HepG2 (cell line): ENCODE data around the gene GSTT2. TPM values are rescaled to one million over a fixed set of nuclear protein-coding genes. Genes with fewer than 3 reads are reported as not detected.
A peak's percentile ranks its signal among the peaks of the same experiment; 100 is the strongest.

Source experiments
- CHD4 ChIP-seq: fragments of 200-600 bp; sonication (generic); IDR thresholded peaks from 2 replicates; pipeline ENCODE4 v1.7.0; 2017; ENCODE audit warnings: mild to moderate bottlenecking, low read length, borderline replicate concordance
- GATAD2A ChIP-seq: IDR thresholded peaks from 2 replicates; pipeline ENCODE4 v1.6.1; 2016
- HDAC1 ChIP-seq: sonication (generic); formaldehyde crosslinking; IDR thresholded peaks from 2 replicates; pipeline ENCODE4 v1.5.1; 2020; ENCODE audit warnings: mild to moderate bottlenecking, missing genetic modification reagents
- IKZF4 ChIP-seq: sonication (generic); formaldehyde crosslinking; IDR thresholded peaks from 2 replicates; pipeline ENCODE4 v1.5.1; 2020; ENCODE audit warnings: borderline replicate concordance, mild to moderate bottlenecking, low read depth, missing genetic modification reagents; ENCODE audit errors: not compliant biosample characterization
- KLF13 ChIP-seq: sonication (generic); formaldehyde crosslinking; IDR thresholded peaks from 2 replicates; pipeline ENCODE4 v1.4.0; 2020; ENCODE audit warnings: mild to moderate bottlenecking, missing genetic modification reagents
- MED1 ChIP-seq: sonication (generic); formaldehyde crosslinking; IDR thresholded peaks from 2 replicates; pipeline ENCODE4 v1.4.0; 2020; ENCODE audit warnings: missing genetic modification reagents
- POLR2A ChIP-seq, 2 experiments: IDR thresholded peaks; 2 replicates each; pipeline ENCODE4 v1.6.1; 2011; ENCODE audit warnings: low read depth in 2 of 2, low read length in 2 of 2, mild to moderate bottlenecking in 1 of 2, moderate library complexity in 1 of 2; ENCODE audit not compliant: insufficient read depth in 1 of 2
- POLR2G ChIP-seq: fragments of 200-400 bp; formaldehyde crosslinking; IDR thresholded peaks from 2 replicates; pipeline ENCODE4 v1.6.1; 2018; ENCODE audit warnings: mild to moderate bottlenecking, low read depth, low read length, moderate library complexity
- SSRP1 ChIP-seq: IDR thresholded peaks from 2 replicates; pipeline ENCODE4 v1.6.1; 2016; ENCODE audit warnings: control low read depth
- TBX3 ChIP-seq: fragments of 450-650 bp; IDR thresholded peaks from 2 replicates; pipeline ENCODE4 v1.6.1; 2017; ENCODE audit warnings: antibody characterized with exemption, mild to moderate bottlenecking, inconsistent platforms, borderline replicate concordance
- TGIF2 ChIP-seq: IDR thresholded peaks from 2 replicates; pipeline ENCODE4 v1.6.1; 2016; ENCODE audit warnings: control low read depth, missing compliant biosample characterization
- THYN1 ChIP-seq: sonication (generic); formaldehyde crosslinking; IDR thresholded peaks from 2 replicates; pipeline ENCODE4 v1.8.1; 2023; ENCODE audit warnings: low read depth, mild to moderate bottlenecking, moderate library complexity, missing genetic modification reagents, borderline replicate concordance
- TRIM24 ChIP-seq: sonication (generic); formaldehyde crosslinking; IDR thresholded peaks from 2 replicates; pipeline ENCODE4 v1.8.0; 2022; ENCODE audit warnings: mild to moderate bottlenecking, missing genetic modification reagents
- ZMYM2 ChIP-seq: sonication (generic); formaldehyde crosslinking; IDR thresholded peaks from 2 replicates; pipeline ENCODE4 v1.8.0; 2022; ENCODE audit warnings: mild to moderate bottlenecking, missing genetic modification reagents
- polyA plus RNA-seq, 8 experiments: library from polyadenylated mRNA; depleted of rRNA in 3 of 8; stranded (reverse) in 7 of 8; unstranded in 1 of 8; fragments of >200 nt; fragmentation: Illumina TruSeq in 4 of 8; extraction: Trizol in 4 of 8; gene quantifications; 2 replicates each; pipeline versions ENCODE4 v1.2.1 to v1.2.3, GENCODE V29; 2011 to 2016; ENCODE audit warnings: low read depth in 4 of 8, missing spikeins in 1 of 8, mixed read lengths in 1 of 8; ENCODE audit not compliant: insufficient read depth in 1 of 8
- total RNA-seq, 5 experiments: library from RNA; depleted of rRNA; stranded (reverse); fragments of >200 nt; fragmentation: Illumina TruSeq; extraction: Trizol; gene quantifications; 2 replicates each; pipeline ENCODE4 v1.2.3, GENCODE V29; 2016; ENCODE audit warnings: low read depth in 1 of 5
- TF ChIP-seq, protein P1 (sequence below): sonication (generic); formaldehyde crosslinking; IDR thresholded peaks from 2 replicates; pipeline ENCODE4 v1.4.0; 2020; ENCODE audit warnings: missing genetic modification reagents

The GSTT2 gene
- total and polyA plus RNA-seq, 2 of the 13 experiments (the other 11 are each of a cell fraction or from before 2014, with no cell fraction given) = not detected

DNA sequence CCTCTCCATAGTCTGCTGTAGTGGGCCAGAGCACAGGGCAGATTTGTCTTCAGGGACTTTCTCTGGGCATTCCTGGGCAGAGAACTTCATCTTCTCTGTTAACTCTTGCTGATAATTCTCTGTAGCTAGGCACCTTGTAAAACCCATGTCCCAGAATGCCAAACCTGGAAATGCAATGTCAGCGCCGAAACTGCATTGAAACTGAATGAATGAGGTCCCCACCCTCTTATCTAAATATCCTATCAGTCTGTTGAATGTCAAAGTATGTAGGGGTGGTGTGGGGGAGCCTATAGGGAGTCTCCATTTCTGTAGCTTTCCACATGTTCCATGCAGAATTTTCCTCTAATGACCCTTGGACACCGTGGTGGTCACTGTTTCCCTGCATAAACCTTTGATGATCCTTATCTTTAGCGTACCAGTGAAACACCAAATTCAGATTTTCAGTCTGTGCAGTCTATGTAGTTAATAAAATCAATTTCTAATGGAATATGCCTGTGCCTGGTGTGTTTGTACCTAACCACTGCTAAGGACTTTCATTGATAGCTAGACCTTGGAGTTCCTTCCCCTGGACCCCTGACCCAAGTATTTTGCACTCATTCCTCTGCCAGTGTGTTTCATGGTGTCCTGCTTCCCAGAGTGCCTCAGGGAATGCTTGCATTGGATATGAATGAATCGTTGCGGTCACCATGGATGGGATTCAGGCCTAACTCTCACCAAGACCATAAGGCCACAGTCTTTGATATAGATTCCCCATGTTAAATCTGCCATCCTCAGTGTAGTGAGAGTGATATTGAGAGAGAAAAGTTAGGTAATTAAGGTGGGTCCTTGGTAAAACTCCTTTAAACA is 28.7 kb downstream of the GSTT2 start (continued):
- peak; percentile 47 for TF ChIP-seq HDAC1 (CRISPR knock-in tag)
- TF ChIP-seq TBX3 = no peak
- TF ChIP-seq GATAD2A (CRISPR knock-in tag) = 0 out of 2 replicates have a peak, but pooled peaks have one; percentile 17
- no peak for TF ChIP-seq MED1 (CRISPR knock-in tag)
- no peak for TF ChIP-seq TRIM24 (CRISPR knock-in tag)
- no peak for TF ChIP-seq KLF13
- TF ChIP-seq POLR2G = peak; percentile 32; the same call in 1 of the 2 replicates
- TF ChIP-seq CHD4 = peak; percentile 97
- peak in 1 of 2 experiments; percentile 23; a peak in 1 of 4 replicates for TF ChIP-seq POLR2A (IDR thresholded peaks at IDR 0.05; ENCODE audit: insufficient read depth in 1 of 2, low read depth in 2 of 2, low read length in 2 of 2)
- peak; percentile 55; the same call in 1 of the 2 replicates for TF ChIP-seq TGIF2 (CRISPR knock-in tag)
- TF ChIP-seq SSRP1 (CRISPR knock-in tag) = peak; percentile 99
- no peak for TF ChIP-seq THYN1
- TF ChIP-seq IKZF4 (CRISPR knock-in tag) = no peak
- TF ChIP-seq, protein P1, sequence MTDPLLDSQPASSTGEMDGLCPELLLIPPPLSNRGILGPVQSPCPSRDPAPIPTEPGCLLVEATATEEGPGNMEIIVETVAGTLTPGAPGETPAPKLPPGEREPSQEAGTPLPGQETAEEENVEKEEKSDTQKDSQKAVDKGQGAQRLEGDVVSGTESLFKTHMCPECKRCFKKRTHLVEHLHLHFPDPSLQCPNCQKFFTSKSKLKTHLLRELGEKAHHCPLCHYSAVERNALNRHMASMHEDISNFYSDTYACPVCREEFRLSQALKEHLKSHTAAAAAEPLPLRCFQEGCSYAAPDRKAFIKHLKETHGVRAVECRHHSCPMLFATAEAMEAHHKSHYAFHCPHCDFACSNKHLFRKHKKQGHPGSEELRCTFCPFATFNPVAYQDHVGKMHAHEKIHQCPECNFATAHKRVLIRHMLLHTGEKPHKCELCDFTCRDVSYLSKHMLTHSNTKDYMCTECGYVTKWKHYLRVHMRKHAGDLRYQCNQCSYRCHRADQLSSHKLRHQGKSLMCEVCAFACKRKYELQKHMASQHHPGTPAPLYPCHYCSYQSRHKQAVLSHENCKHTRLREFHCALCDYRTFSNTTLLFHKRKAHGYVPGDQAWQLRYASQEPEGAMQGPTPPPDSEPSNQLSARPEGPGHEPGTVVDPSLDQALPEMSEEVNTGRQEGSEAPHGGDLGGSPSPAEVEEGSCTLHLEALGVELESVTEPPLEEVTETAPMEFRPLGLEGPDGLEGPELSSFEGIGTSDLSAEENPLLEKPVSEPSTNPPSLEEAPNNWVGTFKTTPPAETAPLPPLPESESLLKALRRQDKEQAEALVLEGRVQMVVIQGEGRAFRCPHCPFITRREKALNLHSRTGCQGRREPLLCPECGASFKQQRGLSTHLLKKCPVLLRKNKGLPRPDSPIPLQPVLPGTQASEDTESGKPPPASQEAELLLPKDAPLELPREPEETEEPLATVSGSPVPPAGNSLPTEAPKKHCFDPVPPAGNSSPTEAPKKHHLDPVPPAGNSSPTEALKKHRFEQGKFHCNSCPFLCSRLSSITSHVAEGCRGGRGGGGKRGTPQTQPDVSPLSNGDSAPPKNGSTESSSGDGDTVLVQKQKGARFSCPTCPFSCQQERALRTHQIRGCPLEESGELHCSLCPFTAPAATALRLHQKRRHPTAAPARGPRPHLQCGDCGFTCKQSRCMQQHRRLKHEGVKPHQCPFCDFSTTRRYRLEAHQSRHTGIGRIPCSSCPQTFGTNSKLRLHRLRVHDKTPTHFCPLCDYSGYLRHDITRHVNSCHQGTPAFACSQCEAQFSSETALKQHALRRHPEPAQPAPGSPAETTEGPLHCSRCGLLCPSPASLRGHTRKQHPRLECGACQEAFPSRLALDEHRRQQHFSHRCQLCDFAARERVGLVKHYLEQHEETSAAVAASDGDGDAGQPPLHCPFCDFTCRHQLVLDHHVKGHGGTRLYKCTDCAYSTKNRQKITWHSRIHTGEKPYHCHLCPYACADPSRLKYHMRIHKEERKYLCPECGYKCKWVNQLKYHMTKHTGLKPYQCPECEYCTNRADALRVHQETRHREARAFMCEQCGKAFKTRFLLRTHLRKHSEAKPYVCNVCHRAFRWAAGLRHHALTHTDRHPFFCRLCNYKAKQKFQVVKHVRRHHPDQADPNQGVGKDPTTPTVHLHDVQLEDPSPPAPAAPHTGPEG (CRISPR knock-in tag) = 0 out of 2 replicates have a peak, but pooled peaks have one; percentile 34
- TF ChIP-seq ZMYM2 (CRISPR knock-in tag) = no peak
